ENCODE measurements around the gene ZDHHC8. TPM values are rescaled to one million over a fixed set of nuclear protein-coding genes. Genes with fewer than 3 reads are reported as not detected.

ZDHHC8 gene
- total RNA-seq, 1 experiment from 2014 or later = 89.3 TPM

- intact Hi-C loops (cut with micrococcal nuclease) = no loop called here
- ChIA-PET POLR2A (no interaction called here), RAD21 (ENCODE audit: low non-redundant PET in 1 of 2, low total read pairs in 2 of 2, uncharacterized antibody in 2 of 2, unreplicated experiment in 2 of 2) (no interaction called here), CTCF (no interaction called here)
- Histone ChIP-seq H3K36me3 (ENCODE audit: control insufficient read depth in 1 of 2, insufficient read depth in 2 of 2, low read length in 2 of 2) (peaks cover 36 to 66% of the 10 kb centered on the region in 2 experiments), H3K27ac (ENCODE audit: low read depth, low read length) (no peak overlapping the region), H3K9ac (ENCODE audit: low read length) (no peak overlapping the region), H3K4me3 (replicated peaks in 1 of 2; ENCODE audit: low read depth in 1 of 2, low read length in 2 of 2) (no peak overlapping the region), H4K20me1 (ENCODE audit: insufficient read depth) (no peaks in the 10 kb centered on the region), H2AFZ (ENCODE audit: low read depth, low read length, poor library complexity, severe bottlenecking) (no peak overlapping the region), H3K27me3 (ENCODE audit: insufficient read depth, low read length) (no peaks in the 10 kb centered on the region), H3K9me2 (ENCODE audit: insufficient read depth) (no peaks in the 10 kb centered on the region), H3K4me1 (ENCODE audit: control insufficient read depth in 1 of 2, insufficient read depth in 2 of 2, low read length in 2 of 2) (peaks cover 0 to 11% of the 10 kb centered on the region in 2 experiments; a peak in 2 of 4 replicates), H3K4me2 (ENCODE audit: low read length) (no peak overlapping the region), H3K79me2 (ENCODE audit: insufficient read depth, low read length) (peaks cover 56% of the 10 kb centered on the region), H3K9me3 (ENCODE audit: control insufficient read depth in 1 of 2, insufficient read depth in 1 of 2, low read depth in 1 of 2, low read length in 2 of 2) (no peaks in the 10 kb centered on the region)
- ATAC-seq (no peak), DNase-seq (ENCODE audit: low read depth, low spot score) (no peak)
- TF ChIP-seq POLR2A (IDR thresholded peaks at IDR 0.05; ENCODE audit: borderline replicate concordance, extremely low read depth, insufficient read depth, insufficient read length) (no peak), MAX (IDR thresholded peaks at IDR 0.05) (no peak), ZNF274 (IDR thresholded peaks at IDR 0.05; ENCODE audit: low read depth, low read length) (no peak)
- no TSS peak for BruUV-seq (replicated peaks)
Observed at GRCh38 chr22:20124083-20124787, 7.4 kb upstream of the ZDHHC8 start.

- Histone ChIP-seq H2AFZ (ENCODE audit: low read depth, low read length, poor library complexity, severe bottlenecking) (no peak overlapping the region), H3K4me3 (replicated peaks in 1 of 2; ENCODE audit: low read depth in 1 of 2, low read length in 2 of 2) (no peak overlapping the region), H3K79me2 (ENCODE audit: insufficient read depth, low read length) (peaks cover 43% of the 10 kb centered on the region), H3K9me3 (ENCODE audit: control insufficient read depth in 1 of 2, insufficient read depth in 1 of 2, low read depth in 1 of 2, low read length in 2 of 2) (no peaks in the 10 kb centered on the region), H4K20me1 (ENCODE audit: insufficient read depth) (no peaks in the 10 kb centered on the region), H3K27me3 (ENCODE audit: insufficient read depth, low read length) (no peaks in the 10 kb centered on the region), H3K4me2 (ENCODE audit: low read length) (no peak overlapping the region), H3K9me2 (ENCODE audit: insufficient read depth) (no peaks in the 10 kb centered on the region), H3K9ac (ENCODE audit: low read length) (no peak overlapping the region), H3K36me3 (ENCODE audit: control insufficient read depth in 1 of 2, insufficient read depth in 2 of 2, low read length in 2 of 2) (peaks cover 32 to 53% of the 10 kb centered on the region in 2 experiments; a peak in 3 of 4 replicates), H3K4me1 (ENCODE audit: control insufficient read depth in 1 of 2, insufficient read depth in 2 of 2, low read length in 2 of 2) (peaks cover 5 to 11% of the 10 kb centered on the region in 2 experiments; a peak in 3 of 4 replicates), H3K27ac (ENCODE audit: low read depth, low read length) (no peak overlapping the region)
- BruUV-seq (replicated peaks) = no TSS peak
- CTCF ChIA-PET = no interaction called here
- DNase-seq (ENCODE audit: low read depth, low spot score) (no peak), ATAC-seq (no peak)
- TF ChIP-seq YY1 (IDR thresholded peaks at IDR 0.05; ENCODE audit: extremely low read depth, insufficient replicate concordance, low read depth, low read length) = no peak
- no peak for TF ChIP-seq ZFX (IDR thresholded peaks at IDR 0.05)
- no peak for TF ChIP-seq EZH2phosphoT487 (IDR thresholded peaks at IDR 0.05; ENCODE audit: borderline replicate concordance)
- TF ChIP-seq CTCF (IDR thresholded peaks at IDR 0.05 in 2 of 3, conservative IDR thresholded peaks at IDR 0.05 in 1 of 3; ENCODE audit: borderline replicate concordance in 1 of 3, insufficient read depth in 1 of 3, low read depth in 2 of 3, low read length in 2 of 3) = no peak
- no peak for TF ChIP-seq REST (IDR thresholded peaks at IDR 0.05; ENCODE audit: low read depth)
- no peak for TF ChIP-seq RAD21 (IDR thresholded peaks at IDR 0.05; ENCODE audit: low read depth)
- intact Hi-C loops (cut with micrococcal nuclease) = no loop called here
- RAD21 ChIA-PET (ENCODE audit: low non-redundant PET in 1 of 2, low total read pairs in 2 of 2, uncharacterized antibody in 2 of 2, unreplicated experiment in 2 of 2) = interaction anchor here in 1 of 2 experiments (0.5 kb wide), 1 partner anchor 176 kb away, joined by 3 read pairs; no protein-coding TSS in a partner anchor
- POLR2A ChIA-PET = no interaction called here
Observed at GRCh38 chr22:20125201-20126174, 6.1 kb upstream of the ZDHHC8 start.

Data from HCT116 (cell line).